Endothelial cell (in vitro differentiated cells): ENCODE data around the gene L3MBTL3. TPM values are rescaled to one million over a fixed set of nuclear protein-coding genes. Genes with fewer than 3 reads are reported as not detected.

ENCODE experiments used
- DNase-seq: peaks from one replicate; pipeline ENCODE4 v3.0.0; 2021; ENCODE audit warnings: low spot score
- H3K27ac Mint-ChIP-seq: one replicate; pipeline ENCODE4 v1.8.0; 2021; ENCODE audit warnings: mixed read lengths, inconsistent platforms; ENCODE audit not compliant: unreplicated experiment
- H3K27me3 Mint-ChIP-seq: one replicate; pipeline ENCODE4 v1.8.0; 2021; ENCODE audit warnings: mild to moderate bottlenecking, moderate library complexity, mixed read lengths, inconsistent platforms; ENCODE audit not compliant: unreplicated experiment
- H3K36me3 Mint-ChIP-seq: one replicate; pipeline ENCODE4 v1.8.0; 2021; ENCODE audit warnings: mild to moderate bottlenecking, low read depth, mixed read lengths, inconsistent platforms; ENCODE audit not compliant: unreplicated experiment
- H3K4me1 Mint-ChIP-seq: one replicate; pipeline ENCODE4 v1.8.0; 2021; ENCODE audit warnings: mild to moderate bottlenecking, mixed read lengths, inconsistent platforms; ENCODE audit not compliant: unreplicated experiment
- H3K4me3 Mint-ChIP-seq: one replicate; pipeline ENCODE4 v1.8.0; 2021; ENCODE audit warnings: mild to moderate bottlenecking, mixed read lengths, inconsistent platforms; ENCODE audit not compliant: unreplicated experiment
- H3K9me3 Mint-ChIP-seq: one replicate; pipeline ENCODE4 v1.8.0; 2021; ENCODE audit warnings: mixed read lengths, inconsistent platforms; ENCODE audit not compliant: unreplicated experiment
- CTCF ChIP-seq: fragments of 200-600 bp; sonication (generic); IDR thresholded peaks from one replicate; pipeline ENCODE4 v1.5.0; 2021; ENCODE audit warnings: antibody characterized with exemption; ENCODE audit not compliant: unreplicated experiment
- total RNA-seq: library from RNA; stranded (reverse); fragmentation: NEBNext Ultra II Directional; extraction: Animal tissue kit (Norgen Biotek cat#: 25700); gene quantifications from one replicate; pipeline ENCODE4 v1.2.1, GENCODE V29; 2021; ENCODE audit not compliant: unreplicated experiment

Gene L3MBTL3
- total RNA-seq, 1 donor from 2014 or later: 47.9 TPM

- Mint-ChIP-seq H3K27ac (no peak overlapping the region), H3K9me3 (no peaks in the 10 kb centered on the region), H3K4me3 (no peak overlapping the region), H3K36me3 (peaks cover 28% of the 10 kb centered on the region), H3K4me1 (peaks cover 19% of the 10 kb centered on the region), H3K27me3 (no peaks in the 10 kb centered on the region)
- TF ChIP-seq CTCF: no peak
- DNase-seq: no peak
Observed at GRCh38 chr6:130138116-130138908, 119.9 kb downstream of the L3MBTL3 start.

DNA sequence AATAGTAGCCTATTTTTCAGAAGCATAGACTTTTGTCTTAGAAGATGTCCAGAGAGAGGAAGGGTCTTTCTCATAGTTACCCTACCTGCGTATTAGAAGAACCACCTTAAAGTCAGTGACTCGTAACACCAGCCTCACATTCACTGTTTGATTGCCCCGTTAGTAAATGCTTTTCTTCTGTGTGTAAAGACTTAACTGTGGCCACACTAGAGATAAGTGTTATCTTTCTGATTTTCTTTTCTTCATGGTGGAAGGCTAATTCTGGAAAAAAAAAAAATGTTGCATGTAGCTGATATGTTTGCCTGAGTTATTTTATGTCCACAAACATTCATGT lies 120.5 kb downstream of the L3MBTL3 start:
- H3K36me3 Mint-ChIP-seq: peaks cover 31% of the 10 kb centered on the region
- TF ChIP-seq CTCF: no peak
- no peak overlapping the region for H3K27ac Mint-ChIP-seq
- H3K27me3 Mint-ChIP-seq: no peaks in the 10 kb centered on the region
- H3K9me3 Mint-ChIP-seq: no peaks in the 10 kb centered on the region
- no peak for DNase-seq
- H3K4me1 Mint-ChIP-seq: peaks cover 19% of the 10 kb centered on the region
- H3K4me3 Mint-ChIP-seq: no peak overlapping the region

GRCh38 chr6:130140084-130140483 lies 121.7 kb downstream of the L3MBTL3 start:
- H3K36me3 Mint-ChIP-seq: peaks cover 31% of the 10 kb centered on the region
- H3K27ac Mint-ChIP-seq: no peak overlapping the region
- TF ChIP-seq CTCF: no peak
- DNase-seq: no peak
- no peaks in the 10 kb centered on the region for H3K9me3 Mint-ChIP-seq
- no peaks in the 10 kb centered on the region for H3K27me3 Mint-ChIP-seq
- H3K4me1 Mint-ChIP-seq: peaks cover 19% of the 10 kb centered on the region
- no peak overlapping the region for H3K4me3 Mint-ChIP-seq

GRCh38 chr6:130143709-130144108 lies 125.3 kb downstream of the L3MBTL3 start:
- H3K9me3 Mint-ChIP-seq: no peaks in the 10 kb centered on the region
- peaks cover 19% of the 10 kb centered on the region for H3K36me3 Mint-ChIP-seq
- no peaks in the 10 kb centered on the region for H3K27me3 Mint-ChIP-seq
- TF ChIP-seq CTCF: no peak
- no peak for DNase-seq
- no peaks in the 10 kb centered on the region for H3K4me1 Mint-ChIP-seq
- H3K27ac Mint-ChIP-seq: no peak overlapping the region
- no peak overlapping the region for H3K4me3 Mint-ChIP-seq

GRCh38 chr6:130147111-130147510 lies 128.7 kb downstream of the L3MBTL3 start:
- no peak for TF ChIP-seq CTCF
- Mint-ChIP-seq H3K9me3 (no peaks in the 10 kb centered on the region), H3K27ac (no peak overlapping the region), H3K4me1 (no peaks in the 10 kb centered on the region), H3K36me3 (peaks cover 14% of the 10 kb centered on the region), H3K27me3 (no peaks in the 10 kb centered on the region), H3K4me3 (no peak overlapping the region)
- no peak for DNase-seq
